Measurements from ENCODE around the gene TOR4A.
A peak's percentile ranks its signal among the peaks of the same experiment; 100 is the strongest.

TOR4A gene

DNA sequence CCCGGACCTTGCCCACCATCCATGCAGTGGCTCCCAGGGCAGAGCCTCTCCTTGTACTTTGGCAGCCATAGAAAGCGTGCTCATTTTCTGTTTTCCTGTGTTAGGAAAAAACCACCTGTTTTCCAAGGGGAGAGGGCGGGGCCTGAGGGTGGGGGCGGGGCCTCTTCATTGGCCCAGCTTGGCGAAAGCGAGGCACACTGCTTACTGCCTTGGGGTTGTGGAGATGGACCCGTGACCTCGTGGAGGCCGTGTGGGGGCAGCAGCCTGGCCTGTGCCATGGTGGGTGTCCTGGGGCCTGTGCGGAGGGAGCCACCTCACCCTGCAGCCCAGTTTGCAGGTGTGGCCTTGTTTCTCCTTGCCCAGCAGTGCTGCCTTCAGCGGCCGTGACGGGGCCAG, 4.4 kb upstream of the TOR4A start:
- FAIRE-seq, result no peak

DNA sequence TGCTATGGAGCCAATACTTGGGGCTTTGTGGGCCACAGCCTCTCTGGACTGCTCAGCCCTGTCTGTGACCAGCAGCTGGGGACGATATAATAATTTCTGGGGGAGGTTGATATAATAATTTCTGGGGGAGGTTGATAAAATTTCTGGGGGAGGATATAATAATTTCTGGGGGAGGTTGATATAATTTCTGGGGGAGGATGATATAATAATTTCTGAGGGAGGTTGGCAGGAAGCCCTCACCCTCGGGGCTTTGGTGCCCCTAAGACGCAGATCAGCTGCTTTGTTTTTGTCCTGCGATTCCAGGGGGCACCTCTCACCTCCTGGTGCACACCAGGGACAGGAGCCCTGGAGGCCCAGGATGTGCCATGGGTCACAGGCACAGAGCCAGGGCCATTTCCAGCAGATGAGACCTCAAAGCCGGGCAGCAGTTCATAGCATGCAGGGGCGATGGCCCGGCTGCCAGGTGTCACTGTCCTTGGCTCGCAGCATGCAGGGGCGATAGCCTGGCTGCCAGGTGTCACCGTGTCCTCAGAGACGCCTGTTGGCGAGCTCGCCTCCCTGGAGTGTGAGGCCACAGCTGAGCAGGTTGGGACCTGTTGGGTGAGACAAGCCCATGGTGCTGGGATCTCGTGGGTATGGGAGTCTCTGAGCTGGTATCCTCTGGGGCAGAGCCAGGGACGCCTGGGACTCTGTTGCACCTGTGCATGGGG, 3.8 kb upstream of the TOR4A start:
- FAIRE-seq, result no peak

DNA sequence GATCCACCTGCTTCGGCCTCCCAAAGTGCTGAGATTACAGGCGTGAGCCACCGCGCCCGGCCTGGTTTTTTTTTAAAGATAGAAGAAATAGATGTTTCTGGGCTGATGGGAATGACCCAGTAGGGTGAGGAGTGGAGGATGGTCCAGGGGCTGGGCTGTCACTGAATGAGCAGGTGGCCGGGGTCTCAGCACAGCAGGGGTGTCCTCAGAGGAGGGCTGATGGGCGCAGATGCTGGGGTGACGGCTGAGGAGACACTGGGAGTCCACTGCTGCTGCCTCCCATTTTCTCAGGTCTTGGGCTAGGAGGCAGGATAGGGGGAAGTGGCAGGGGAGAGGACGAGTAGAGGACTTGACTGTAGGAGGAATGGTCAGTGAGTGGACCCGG, 2.3 kb upstream of the TOR4A start:
- no peak for FAIRE-seq

DNA sequence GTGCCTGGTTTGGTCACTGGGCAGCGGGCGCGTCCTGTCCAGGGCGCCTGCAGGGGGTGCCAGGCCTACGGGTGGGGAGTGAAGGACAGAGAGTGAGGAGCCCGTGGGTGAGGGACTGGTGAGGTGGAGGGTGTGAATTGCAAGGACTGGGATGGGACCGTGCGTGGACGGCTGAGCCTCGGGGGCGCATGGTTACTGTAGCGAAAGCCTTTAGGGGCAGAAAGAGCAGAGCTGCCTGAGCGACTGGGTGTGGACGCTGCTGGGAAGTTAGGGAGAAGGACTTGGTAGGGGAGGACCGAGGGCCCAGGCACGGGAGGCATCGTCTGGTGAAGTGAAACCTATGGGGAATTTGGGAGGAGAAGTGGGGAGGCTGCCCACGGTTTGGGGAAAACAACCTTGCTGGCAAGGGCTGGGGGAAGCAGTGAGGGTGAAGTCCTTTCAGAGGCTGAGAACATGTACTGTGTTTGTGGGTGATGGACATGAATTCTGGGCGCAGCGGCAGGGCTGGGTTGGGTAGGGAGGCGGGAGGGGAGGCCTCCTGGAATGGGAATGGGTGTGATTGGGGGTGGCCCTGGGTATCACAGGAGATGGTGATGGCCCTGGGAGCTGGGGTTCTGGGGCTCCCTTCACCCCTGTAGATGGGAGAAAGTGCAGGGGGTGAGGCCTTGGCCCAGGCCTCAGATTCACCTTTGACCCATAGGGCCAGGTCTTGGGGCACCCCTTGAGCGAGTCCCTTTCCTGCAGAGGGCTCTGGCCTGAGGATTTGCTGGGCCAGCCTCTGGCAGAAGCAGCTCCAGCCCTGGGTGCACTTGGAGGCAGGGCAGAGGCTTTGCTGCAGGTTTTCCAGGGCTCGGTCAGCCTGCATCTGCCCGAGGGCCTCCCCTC, 1.7 kb upstream of the TOR4A start:
- no peak for FAIRE-seq

DNA sequence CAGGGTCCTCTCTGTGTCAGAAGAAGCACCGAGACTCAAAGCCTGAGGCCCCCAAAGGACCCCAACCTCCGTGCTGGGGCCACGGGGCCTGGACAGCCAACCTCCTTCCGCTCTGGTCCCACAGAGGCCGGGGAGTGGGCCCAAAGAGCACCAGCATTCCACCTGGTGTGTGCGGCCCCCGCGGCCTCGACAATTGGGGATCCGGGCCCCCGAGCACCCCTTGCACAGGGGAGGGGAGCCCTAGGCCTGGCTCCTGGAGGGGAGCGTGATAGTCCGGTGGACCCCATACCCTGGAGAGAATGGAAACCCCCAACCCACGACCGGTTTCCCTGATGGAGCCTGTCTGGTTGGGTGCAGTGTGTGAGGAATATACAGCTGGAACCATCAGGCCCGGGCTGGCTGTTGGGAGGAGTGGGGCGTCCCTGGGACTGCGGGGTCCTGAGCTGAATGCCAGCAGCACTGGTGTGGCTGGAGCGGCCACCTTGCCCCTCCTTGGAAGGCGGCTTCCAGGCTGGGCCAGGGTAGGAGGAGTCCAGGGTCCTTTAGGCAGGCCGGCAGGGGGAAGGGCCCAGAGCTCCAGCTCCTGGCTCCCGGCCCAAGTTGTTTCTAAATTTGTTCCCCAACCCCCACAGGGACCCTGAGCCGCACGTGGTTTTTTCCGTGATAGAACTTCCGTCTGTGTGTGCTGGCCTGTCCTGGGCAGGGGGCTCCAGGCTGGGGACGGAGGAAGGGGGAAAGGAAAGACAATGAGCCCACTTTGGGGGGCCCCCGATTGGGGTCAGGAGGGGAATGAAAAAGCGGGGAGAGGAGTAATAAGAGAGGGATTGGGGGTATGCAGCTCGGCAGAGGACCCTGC, 825 bp upstream of the TOR4A start:
- FAIRE-seq, result no peak

DNA sequence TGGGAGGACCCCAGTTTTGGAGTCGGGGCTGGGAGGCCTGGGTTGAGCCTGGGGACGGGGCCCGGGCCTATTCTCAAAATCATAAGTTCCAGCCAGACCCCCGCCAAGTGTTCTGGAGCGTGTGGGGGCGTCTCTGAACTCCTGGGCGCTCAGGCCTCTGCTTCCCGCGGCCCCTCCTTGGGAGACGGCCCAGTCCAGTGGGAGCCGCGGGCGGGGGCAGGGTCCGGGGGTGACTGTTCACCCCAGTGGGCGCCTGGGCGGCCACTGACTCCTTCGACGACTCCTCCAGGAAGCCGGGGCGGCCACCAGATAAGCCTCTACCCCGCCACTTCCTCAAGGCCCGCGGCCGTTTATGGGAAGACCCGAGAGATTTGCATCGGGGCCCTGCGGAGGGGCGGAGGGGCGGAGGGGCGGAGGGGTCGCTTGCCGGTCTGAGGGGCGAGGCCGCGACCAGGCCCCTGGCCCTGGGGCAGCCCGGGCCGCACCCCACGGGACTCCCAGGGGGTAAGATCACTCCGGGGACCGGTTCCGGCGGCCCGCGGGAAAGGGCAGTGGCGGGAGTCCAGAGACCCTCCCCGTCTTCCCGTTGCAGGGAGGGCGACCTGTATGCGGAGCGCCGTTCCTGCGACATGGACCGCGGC, 655 bp downstream of the TOR4A start:
- FAIRE-seq, result no peak

DNA sequence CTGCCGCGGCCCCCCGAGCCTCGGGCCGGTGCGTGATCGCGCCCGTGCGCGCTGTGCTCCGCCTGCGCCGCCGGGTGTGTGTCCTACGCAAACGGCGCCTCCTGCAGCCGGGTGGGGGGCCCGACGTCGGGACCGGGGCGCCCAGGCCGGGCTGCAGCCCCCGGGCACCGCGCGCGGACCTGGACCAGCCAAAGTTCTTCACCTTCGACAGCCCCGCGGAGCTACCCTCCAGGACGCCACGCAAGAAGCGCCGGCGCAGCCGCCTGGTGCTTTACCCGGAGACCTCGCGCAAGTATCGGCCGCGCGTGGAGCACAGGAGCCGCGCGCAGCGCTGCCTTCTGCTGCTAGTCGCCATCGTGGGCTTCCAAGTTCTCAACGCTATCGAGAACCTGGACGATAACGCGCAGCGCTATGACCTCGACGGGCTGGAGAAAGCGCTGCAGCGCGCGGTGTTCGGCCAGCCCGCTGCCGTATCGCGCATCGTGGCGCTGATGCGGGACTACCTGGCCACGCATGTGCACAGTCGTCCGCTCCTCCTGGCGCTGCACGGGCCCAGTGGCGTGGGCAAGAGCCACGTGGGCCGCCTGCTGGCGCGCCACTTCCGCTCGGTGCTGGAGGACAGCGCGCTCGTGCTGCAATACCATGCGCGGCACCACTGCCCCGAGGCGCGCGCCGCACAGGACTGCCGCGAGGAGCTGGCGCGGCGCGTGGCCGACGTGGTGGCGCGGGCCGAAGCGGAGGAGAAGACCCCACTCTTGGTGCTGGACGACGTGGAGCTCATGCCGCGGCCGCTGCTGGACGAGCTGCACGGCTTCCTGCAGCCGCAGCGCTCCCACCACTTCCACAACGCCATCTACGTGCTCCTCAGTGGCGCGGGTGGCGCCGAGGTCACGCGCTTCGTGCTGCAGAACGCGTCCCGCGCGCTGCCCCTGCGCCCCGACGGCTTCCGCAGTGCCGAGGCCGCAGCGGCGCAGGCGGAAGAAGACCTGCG, 1.5 kb downstream of the TOR4A start:
- no peak for FAIRE-seq

DNA sequence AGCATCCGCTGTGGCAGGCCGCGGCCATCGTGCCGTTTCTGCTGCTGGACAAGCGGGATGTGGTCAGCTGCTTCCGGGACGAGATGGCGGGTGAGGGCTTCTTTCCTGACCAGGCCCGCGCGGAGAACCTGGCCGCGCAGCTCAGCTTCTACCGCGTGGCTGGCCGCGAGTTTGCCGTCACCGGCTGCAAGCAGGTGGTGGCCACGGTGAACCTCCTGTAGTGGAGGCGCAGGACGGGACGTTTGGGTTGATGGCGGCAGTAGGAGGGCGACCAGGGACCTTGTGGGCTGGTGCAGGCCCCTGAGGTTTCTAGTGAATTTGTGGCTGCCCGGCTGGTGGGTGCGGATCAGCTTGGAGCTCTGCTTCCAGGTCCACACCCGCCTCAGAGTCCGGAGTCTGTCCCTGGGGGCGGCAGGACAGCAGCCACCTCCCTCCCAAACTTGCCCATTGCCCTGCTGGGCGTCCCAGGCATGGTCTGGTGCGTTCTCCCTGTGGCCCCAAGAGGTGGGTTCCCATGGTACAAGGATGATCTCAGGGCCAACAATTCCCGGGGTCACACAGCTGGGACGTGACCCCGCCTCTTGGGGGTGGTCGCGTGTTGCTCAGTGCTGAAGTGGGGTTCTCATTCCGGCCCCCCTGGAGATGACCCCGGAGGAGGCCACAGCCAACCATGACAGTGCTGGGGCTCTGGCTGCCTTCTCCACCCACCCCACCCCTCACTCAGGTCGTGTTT, 2.4 kb downstream of the TOR4A start:
- FAIRE-seq, result no peak

DNA sequence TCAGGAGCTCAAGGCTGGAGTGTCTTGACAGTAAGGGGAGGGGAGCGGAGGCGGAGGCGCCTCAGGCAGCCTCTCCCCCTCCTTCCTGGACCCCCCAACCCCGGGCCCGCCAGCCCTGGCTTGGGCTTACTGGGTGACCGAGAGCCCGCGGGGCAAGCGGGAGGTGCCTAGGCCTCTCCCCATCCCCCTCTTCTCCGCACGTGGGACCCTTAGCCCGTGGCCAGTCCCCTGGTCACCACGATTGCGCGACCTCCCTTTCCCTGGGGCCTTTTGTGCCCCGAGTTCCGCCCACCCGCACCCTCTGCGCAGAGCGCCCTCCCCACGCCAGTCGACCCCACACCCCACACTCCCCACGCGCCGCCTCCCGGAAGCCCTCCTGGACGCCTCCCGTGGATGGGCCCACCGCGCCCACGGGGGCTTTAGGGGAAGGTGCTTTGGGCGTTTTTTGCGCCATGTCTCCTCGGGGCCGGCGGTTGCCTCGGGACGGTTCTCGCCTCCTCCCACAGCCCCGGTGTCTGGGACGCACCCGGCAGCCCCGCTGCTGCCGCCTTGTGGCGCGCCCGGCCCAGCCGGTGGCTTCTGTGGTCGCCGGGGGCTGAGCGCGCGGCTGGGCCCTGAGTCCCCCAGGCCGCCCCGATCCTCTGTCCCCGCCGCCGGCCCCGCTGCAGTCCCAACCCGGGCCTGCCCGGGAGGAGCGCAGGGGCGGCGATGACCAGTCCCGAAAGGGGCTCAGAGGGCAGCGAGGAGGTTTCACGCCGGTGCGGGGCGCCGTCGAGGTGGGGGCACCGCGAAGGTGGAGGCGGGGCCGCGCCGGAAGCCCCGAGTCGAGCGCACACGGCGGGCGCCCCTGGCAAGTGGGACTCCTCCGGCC, 3.2 kb downstream of the TOR4A start:
- no peak for FAIRE-seq

DNA sequence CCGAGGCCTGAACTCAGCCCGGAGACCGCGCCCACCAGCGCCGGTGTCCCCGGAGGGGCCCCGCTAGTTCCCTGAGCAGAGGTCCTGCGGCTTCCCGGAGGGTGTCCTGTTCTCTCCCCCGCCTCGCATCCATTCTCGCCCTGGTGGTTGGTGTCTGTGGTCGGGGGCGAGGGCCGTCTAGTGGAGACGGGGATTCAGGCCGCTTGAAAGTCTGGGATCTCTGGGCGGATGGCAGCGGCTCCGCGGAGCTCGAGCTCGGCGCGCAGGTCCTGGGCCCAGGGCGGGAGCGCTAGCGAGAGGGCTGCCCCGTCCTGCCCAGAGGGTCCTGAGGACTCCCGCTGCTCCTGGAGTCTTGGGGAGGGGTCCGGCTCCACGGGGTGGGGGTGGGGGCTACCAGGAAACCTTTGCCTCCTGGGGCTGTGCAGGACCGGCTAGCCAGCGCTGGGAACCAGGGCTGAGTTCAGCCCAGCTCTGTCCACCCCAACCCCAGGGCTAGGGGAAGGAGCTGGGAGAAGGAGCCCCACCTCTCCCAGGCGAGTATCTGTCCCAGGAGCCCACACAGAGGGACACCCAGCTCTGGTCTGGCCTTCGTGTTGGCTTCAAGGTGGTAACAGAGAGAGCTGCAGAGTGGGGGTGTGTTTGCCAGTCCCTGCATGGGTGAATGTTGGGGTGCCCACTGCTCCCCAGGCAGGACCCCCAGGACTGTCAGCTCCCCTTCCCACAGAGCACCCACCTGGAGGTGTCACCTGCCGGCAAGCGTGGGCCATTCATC, 4.0 kb downstream of the TOR4A start:
- FAIRE-seq, result no peak

DNA sequence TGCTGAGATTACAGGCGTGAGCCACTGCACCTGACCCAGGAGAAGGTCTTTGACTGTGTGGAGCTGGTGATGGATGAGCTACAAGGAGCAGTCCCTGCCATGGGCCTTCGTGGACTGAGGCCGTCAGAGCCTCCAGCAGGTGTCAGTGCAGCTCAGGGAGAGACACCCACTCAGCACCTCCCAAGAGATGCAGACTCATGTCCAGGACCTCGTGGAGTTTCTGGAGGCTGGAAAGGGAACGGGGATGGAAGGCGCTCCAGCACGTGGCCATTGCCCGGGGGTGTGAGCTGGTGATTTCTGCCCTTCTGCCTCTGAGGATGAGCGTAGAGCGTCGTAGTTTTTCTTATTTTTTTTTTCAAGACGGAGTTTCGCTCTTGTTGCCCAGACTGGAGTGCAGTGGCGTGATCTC, 9.5 kb downstream of the TOR4A start:
- FAIRE-seq, result no peak

DNA sequence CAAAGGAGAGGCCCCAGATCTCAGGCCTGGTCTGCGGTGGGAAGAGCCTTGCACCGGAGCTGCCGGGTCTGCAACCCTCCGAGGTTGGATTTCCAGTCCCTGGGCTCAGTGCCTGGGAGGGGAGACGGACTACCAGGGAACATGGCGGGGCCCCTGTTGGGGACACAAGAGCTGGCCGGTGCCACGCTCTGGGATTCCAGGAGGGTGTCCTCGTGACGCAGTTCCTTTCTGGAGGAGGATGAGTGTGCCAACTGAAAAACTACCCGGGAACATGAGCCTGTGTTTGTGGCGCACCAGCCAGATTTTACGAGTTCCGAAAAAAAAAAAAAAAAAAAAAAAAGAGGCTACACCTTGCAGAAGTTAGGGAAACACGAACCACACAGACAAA, 15.6 kb downstream of the TOR4A start:
- FAIRE-seq, result no peak

DNA sequence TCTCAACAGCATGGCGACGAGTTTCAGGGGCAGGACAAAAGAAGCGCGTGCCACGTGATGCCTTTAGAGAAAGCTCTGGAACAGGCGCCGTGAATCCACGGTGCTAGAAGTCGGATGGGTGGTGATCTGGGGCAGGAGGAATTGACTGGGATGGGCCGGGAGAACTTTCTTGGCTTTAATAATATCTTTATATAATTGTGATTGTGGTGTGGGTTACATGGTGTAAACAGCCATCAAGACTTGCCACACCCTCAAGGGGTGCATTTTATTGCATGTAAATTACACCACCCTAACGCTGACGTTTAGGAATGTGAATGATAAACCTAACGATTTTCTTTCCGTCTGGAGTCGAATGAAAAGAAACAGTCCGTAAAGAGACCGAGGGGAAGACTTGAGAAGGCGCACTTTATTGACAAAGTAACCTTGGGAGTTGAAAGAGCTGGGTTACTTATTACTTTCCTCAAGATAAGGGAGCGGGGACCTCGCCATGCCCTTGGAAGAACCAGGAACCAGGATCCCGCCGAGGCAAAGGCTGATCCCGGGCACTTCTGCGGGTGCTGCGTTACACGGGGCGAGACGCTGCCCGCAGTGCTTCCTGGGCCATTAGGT, 16.1 kb downstream of the TOR4A start:
- FAIRE-seq, result no peak

DNA sequence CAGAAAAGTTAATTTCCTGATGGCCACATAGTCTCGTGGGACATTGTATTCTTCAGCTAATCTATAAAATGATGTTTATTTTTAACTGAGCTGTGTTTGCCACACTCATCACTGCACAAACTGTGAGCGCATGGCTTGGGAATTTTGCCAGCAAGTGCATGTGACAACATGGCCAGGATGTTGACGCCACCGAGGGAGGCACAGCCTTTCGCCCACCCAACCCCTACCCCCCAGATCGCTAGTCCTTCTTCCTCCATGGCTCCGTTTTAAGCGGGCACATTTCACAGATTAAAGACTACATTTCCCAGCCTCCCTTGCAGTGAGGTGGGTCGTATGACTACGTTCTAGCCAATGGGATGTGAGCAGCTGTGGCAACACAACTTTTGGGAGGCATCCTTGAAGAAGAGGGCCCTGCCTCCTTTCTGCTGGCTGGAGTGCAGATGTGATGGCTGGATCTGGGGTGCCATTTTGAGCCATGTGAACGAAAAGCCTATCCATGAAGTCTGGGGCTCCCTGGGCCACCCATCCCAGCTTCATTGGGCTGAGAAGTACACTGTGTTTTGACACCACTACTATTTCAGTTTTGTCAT, 16.7 kb downstream of the TOR4A start:
- FAIRE-seq, result peak; percentile 47

DNA sequence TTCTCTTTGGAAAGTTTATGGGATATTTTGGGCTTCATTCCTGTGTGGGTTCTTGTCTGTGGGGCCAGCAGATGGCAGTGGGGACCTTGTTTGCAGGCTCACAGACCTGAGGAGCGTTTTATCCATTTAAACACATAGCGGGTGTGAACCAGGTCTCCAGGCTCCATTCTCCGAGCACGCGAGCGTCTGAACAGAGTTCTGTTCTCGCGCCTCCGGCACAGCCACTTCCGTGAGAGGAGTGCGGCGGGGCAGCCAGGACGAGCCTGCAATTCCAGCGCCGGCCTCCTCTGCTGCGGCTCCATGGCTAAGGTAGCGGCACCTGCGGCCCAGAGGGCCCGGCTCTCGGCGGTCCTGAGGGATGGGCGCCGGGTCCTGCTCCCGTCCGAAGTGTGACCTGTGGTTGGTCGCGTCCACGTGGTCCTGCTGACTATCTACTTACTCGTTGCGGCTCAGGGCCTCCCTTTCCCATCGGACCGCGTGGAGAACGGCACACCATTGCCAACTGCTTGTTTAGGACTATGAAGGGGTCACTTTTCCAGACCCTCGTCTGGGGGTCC, 17.2 kb downstream of the TOR4A start:
- FAIRE-seq, result no peak

DNA sequence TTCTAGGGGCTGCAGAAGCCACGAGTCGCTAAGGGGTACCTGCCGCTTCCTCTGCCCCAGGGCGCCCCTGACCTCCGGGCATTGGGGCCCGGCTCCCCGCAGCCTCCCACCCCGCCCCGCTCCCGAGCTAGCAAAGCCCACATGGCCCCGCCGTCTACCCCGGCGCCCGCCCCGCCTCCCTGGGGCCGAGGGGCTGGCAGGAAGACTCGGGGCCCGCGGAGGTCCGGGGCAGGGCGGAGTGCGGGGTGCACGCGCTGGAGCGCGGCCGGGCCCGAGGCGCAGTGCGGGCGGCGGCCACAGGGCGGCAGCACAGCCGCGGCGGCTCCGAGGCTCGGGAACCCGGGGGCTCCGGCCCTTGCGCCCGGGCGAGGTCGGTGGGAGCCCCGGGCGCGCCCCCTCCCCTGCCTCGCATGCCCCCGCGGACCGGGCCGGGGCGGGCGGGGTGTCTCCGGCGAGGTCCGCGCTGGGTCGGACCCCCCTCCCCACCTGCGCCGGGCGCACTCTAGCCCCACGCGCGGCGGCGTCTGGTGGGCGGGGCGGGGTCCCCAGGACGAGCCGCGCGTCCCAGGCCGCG, 17.8 kb downstream of the TOR4A start:
- FAIRE-seq, result no peak

DNA sequence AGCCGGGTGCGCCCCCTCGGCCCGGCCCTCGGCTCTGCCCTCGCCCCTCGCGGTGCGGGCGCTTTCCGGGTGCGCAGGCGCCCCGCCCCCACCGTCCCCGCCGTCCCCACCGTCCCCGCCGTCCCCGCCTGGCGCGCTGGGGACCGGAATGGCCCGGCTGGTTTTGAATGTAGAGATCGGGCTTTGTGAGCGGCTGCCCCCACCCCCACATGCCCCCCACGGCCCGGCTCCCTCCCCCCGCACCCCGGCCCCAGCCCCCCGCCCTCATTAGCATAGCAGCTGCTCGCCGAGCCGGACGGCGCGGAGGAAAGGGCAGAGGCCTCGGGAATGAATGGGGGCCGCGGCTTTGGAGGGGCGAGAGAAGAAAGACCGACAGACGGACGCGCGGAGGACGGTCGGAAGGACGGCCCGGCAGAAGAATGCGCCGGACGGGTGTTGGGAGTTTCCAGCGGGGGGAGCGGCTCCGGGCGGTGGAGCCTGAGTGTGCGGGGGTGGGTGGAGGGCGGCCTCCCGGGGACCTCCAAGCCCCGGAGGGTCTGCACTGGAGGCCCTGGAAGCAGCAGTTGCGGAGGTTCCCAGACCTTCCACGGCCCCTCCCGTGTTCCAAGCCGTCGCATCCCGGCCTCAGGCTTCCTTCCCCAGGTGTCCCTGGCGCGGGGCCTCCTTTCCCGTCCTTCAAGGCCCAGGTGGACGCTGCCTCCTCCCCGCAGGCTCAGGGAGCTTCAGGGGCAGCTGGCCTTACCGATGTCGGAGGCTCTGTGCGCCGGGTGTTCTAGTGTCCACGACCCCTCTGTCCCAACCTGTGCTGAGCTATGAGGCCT, 18.5 kb downstream of the TOR4A start:
- FAIRE-seq, result no peak
